ENCODE data around the gene ENOX1. TPM values are rescaled to one million over a fixed set of nuclear protein-coding genes. Genes with fewer than 3 reads are reported as not detected.

Gene ENOX1
- total and polyA plus RNA-seq, 2 of the 8 experiments (the other 6 are each of a cell fraction or from before 2014, with no cell fraction given), result 0.23 to 0.37 TPM

- H3K23me2 ChIP-seq (ENCODE audit: low read depth, low read length), result no peaks in the 10 kb centered on the region
- no peaks in the 10 kb centered on the region for H3K79me2 ChIP-seq (ENCODE audit: control insufficient read depth in 1 of 2, insufficient read depth in 2 of 2, low read length in 2 of 2)
- H3K4me1 ChIP-seq (replicated peaks in 1 of 4; ENCODE audit: control insufficient read depth in 3 of 4, insufficient read depth in 4 of 4, low read length in 3 of 4), result no peaks in the 10 kb centered on the region
- no peak overlapping the region for H3K4me2 ChIP-seq (ENCODE audit: insufficient read depth in 1 of 2, low read depth in 2 of 2, low read length in 2 of 2)
- DNase-seq (ENCODE audit: low read depth in 1 of 2, low spot score in 2 of 2) (no peak), FAIRE-seq (no peak)
- no peak overlapping the region for H4K91ac ChIP-seq (replicated peaks; ENCODE audit: insufficient read length, low read length)
- no peak overlapping the region for H3K14ac ChIP-seq (ENCODE audit: insufficient read length)
- no peak overlapping the region for H2BK5ac ChIP-seq (ENCODE audit: low read depth, low read length)
- no peak overlapping the region for H2BK20ac ChIP-seq (ENCODE audit: low read length)
- H4K20me1 ChIP-seq (replicated peaks in 1 of 2; ENCODE audit: control insufficient read depth in 1 of 2, insufficient read depth in 2 of 2, low read length in 2 of 2), result no peaks in the 10 kb centered on the region
- H3K4me3 ChIP-seq (ENCODE audit: extremely low read depth in 1 of 4, insufficient read depth in 2 of 4, low read depth in 3 of 4, low read length in 4 of 4), result no peak overlapping the region
- H4K5ac ChIP-seq (ENCODE audit: insufficient read length, low read depth, low read length), result no peak overlapping the region
- H3K9me3 ChIP-seq (ENCODE audit: insufficient read depth in 2 of 2, low read depth in 1 of 2, low read length in 1 of 2), result no peaks in the 10 kb centered on the region
- H2BK15ac ChIP-seq (ENCODE audit: low read length), result no peak overlapping the region
- H2BK120ac ChIP-seq (replicated peaks; ENCODE audit: low read depth, low read length), result no peak overlapping the region
- 81% methylated on average over 3 of the region's 3 CpGs; no CpG with 5 or more reads in 1 of the 2 experiments for WGBS, 2 experiments (ENCODE audit: extremely low coverage in 1 of 2, insufficient coverage in 1 of 2, insufficient read length in 1 of 2, insufficient replicate concordance in 2 of 2, low coverage in 1 of 2, low lambda C conversion rate in 2 of 2, missing lambda C conversion rate in 1 of 2)
- no peak overlapping the region for H2AFZ ChIP-seq (ENCODE audit: low read length)
- ChIA-PET POLR2A (ENCODE audit: partially characterized antibody) (no interaction called here), CTCF (ENCODE audit: partially characterized antibody) (interaction anchor here (1.4 kb wide), 1 partner anchor 165 kb away, joined by 3 read pairs; no protein-coding TSS in a partner anchor)
- H4K8ac ChIP-seq (ENCODE audit: extremely low read depth, insufficient read depth, low read length), result no peak overlapping the region
- TF ChIP-seq GTF2F1 (IDR thresholded peaks at IDR 0.05; ENCODE audit: borderline replicate concordance, low read depth, low read length) (no peak), CTCF (IDR thresholded peaks at IDR 0.05; ENCODE audit: control extremely low read depth in 1 of 3, insufficient read depth in 1 of 3, low read depth in 1 of 3, low read length in 3 of 3) (no peak), MAX (IDR thresholded peaks at IDR 0.05) (no peak), POLR2AphosphoS5 (IDR thresholded peaks at IDR 0.05; ENCODE audit: low read depth, low read length) (no peak), BRCA1 (IDR thresholded peaks at IDR 0.05; ENCODE audit: low read depth, low read length) (no peak), KDM1A (IDR thresholded peaks at IDR 0.05; ENCODE audit: borderline replicate concordance, low read length) (no peak), JUN (IDR thresholded peaks at IDR 0.05; ENCODE audit: low read depth, low read length) (no peak), BCL11A (IDR thresholded peaks at IDR 0.05; ENCODE audit: low read depth in 2 of 2, low read length in 2 of 2) (no peak)
- no peak overlapping the region for H2AK5ac ChIP-seq (ENCODE audit: low read depth, low read length)
- H3K56ac ChIP-seq (replicated peaks; ENCODE audit: insufficient read length, low read depth, low read length), result no peak overlapping the region
- no peak overlapping the region for H3K27ac ChIP-seq (ENCODE audit: low read depth, low read length)
- H3K79me1 ChIP-seq (ENCODE audit: low read depth, low read length), result no peaks in the 10 kb centered on the region
- no peak overlapping the region for H2BK12ac ChIP-seq (ENCODE audit: low read depth, low read length)
- no peaks in the 10 kb centered on the region for H3K36me3 ChIP-seq (ENCODE audit: control insufficient read depth in 2 of 4, insufficient read depth in 4 of 4, low read length in 3 of 4)
- no peak overlapping the region for H3K9ac ChIP-seq (replicated peaks in 1 of 4; ENCODE audit: extremely low read depth in 1 of 4, low read depth in 3 of 4, low read length in 3 of 4)
- no peaks in the 10 kb centered on the region for H3K27me3 ChIP-seq (replicated peaks in 1 of 4; ENCODE audit: control insufficient read depth in 3 of 4, extremely low read depth in 1 of 4, insufficient read depth in 3 of 4, low read length in 3 of 4)
- H3K18ac ChIP-seq (ENCODE audit: extremely low read depth, low read length), result no peak overlapping the region
- H3K23ac ChIP-seq (ENCODE audit: insufficient read length), result no peak overlapping the region
- H3K4ac ChIP-seq (replicated peaks; ENCODE audit: insufficient read length, low read depth, low read length), result no peak overlapping the region
These were observed 293.2 kb downstream of the ENOX1 start for GRCh38 chr13:43493496-43494000.

Data from H1 (cell line).